ENCODE results near the gene NUDT3. TPM values are rescaled to one million over a fixed set of nuclear protein-coding genes. Genes with fewer than 3 reads are reported as not detected.
"Not testable (repeated sequence)": the region's sequence is repeated elsewhere in the genome, so short reads cannot be mapped to it uniquely, and the experiment has no call there.

The NUDT3 gene
- polyA plus RNA-seq, 1 of the 3 experiments (the other 2 are of a cell fraction): 11.9 TPM

- no peaks in the 10 kb centered on the region for H3K79me2 ChIP-seq (ENCODE audit: insufficient read depth)
- no peaks in the 10 kb centered on the region for H3K9me3 ChIP-seq
- peaks cover 38% of the 10 kb centered on the region for H3F3A ChIP-seq (replicated peaks; ENCODE audit: insufficient read depth)
- H3K9me2 ChIP-seq: no peaks in the 10 kb centered on the region
- TF ChIP-seq TEAD4 (IDR thresholded peaks at IDR 0.05; ENCODE audit: borderline replicate concordance, insufficient read depth) (no peak), SIN3A (IDR thresholded peaks at IDR 0.05; ENCODE audit: borderline replicate concordance, low read depth, low read length) (no peak), NRF1 (IDR thresholded peaks at IDR 0.05; ENCODE audit: low read depth, low read length) (no peak), FOXM1 (IDR thresholded peaks at IDR 0.05; ENCODE audit: low read depth) (no peak), ELF1 (IDR thresholded peaks at IDR 0.05) (no peak), YY1 (IDR thresholded peaks at IDR 0.05; ENCODE audit: low read depth) (no peak), RCOR1 (IDR thresholded peaks at IDR 0.05; ENCODE audit: low read length) (no peak), MEF2A (IDR thresholded peaks at IDR 0.05; ENCODE audit: borderline replicate concordance, low read depth) (no peak), FOXJ3 (CRISPR knock-in tag; IDR thresholded peaks at IDR 0.05) (no peak), MXI1 (IDR thresholded peaks at IDR 0.05; ENCODE audit: low read depth, low read length) (no peak), TAF1 (IDR thresholded peaks at IDR 0.05; ENCODE audit: borderline replicate concordance, low read depth, low read length) (no peak), CHD2 (IDR thresholded peaks at IDR 0.05; ENCODE audit: low read length, partially characterized antibody) (no peak), JUND (IDR thresholded peaks at IDR 0.05) (no peak), NFIC (IDR thresholded peaks at IDR 0.05; ENCODE audit: borderline replicate concordance) (no peak)
- TF ChIP-seq, protein P1, sequence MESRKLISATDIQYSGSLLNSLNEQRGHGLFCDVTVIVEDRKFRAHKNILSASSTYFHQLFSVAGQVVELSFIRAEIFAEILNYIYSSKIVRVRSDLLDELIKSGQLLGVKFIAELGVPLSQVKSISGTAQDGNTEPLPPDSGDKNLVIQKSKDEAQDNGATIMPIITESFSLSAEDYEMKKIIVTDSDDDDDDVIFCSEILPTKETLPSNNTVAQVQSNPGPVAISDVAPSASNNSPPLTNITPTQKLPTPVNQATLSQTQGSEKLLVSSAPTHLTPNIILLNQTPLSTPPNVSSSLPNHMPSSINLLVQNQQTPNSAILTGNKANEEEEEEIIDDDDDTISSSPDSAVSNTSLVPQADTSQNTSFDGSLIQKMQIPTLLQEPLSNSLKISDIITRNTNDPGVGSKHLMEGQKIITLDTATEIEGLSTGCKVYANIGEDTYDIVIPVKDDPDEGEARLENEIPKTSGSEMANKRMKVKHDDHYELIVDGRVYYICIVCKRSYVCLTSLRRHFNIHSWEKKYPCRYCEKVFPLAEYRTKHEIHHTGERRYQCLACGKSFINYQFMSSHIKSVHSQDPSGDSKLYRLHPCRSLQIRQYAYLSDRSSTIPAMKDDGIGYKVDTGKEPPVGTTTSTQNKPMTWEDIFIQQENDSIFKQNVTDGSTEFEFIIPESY (IDR thresholded peaks at IDR 0.05; ENCODE audit: borderline replicate concordance, low read depth): no peak
- TF ChIP-seq, protein P2, sequence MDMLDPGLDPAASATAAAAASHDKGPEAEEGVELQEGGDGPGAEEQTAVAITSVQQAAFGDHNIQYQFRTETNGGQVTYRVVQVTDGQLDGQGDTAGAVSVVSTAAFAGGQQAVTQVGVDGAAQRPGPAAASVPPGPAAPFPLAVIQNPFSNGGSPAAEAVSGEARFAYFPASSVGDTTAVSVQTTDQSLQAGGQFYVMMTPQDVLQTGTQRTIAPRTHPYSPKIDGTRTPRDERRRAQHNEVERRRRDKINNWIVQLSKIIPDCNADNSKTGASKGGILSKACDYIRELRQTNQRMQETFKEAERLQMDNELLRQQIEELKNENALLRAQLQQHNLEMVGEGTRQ (IDR thresholded peaks at IDR 0.05; ENCODE audit: borderline replicate concordance, low read depth, low read length): no peak
- H3K27ac ChIP-seq (ENCODE audit: low read depth in 2 of 2, low read length in 1 of 2): no peak overlapping the region
- H3K4me2 ChIP-seq: no peak overlapping the region
- no peak for DNase-seq
- H3K4me1 ChIP-seq (ENCODE audit: control insufficient read depth in 1 of 2, insufficient read depth in 2 of 2, low read depth in 1 of 2, low read length in 1 of 2): no peaks in the 10 kb centered on the region
- H2AFZ ChIP-seq (ENCODE audit: low read depth): no peak overlapping the region
- peaks cover 10 to 20% of the 10 kb centered on the region in 2 experiments for H3K36me3 ChIP-seq (replicated peaks in 1 of 2; ENCODE audit: control insufficient read depth in 1 of 2, insufficient read depth in 2 of 2, low read length in 1 of 2)
- WGBS (ENCODE audit: low lambda C conversion rate): 98% methylated on average over 5 of the region's 5 CpGs
- H4K20me1 ChIP-seq (ENCODE audit: insufficient read depth): peaks cover 20% of the 10 kb centered on the region
- ChIA-PET POLR2A (no interaction called here), CTCF (no interaction called here)
- no peak overlapping the region for H3K4me3 ChIP-seq (ENCODE audit: low read depth in 2 of 2, low read length in 1 of 2)
- H3K9ac ChIP-seq: no peak overlapping the region
- H3K27me3 ChIP-seq (ENCODE audit: insufficient read depth): no peaks in the 10 kb centered on the region
Observed at GRCh38 chr6:34412643-34413214, 20.3 kb upstream of the NUDT3 start.

- Histone ChIP-seq H3K36me3 (replicated peaks in 1 of 2; ENCODE audit: control insufficient read depth in 1 of 2, insufficient read depth in 2 of 2, low read length in 1 of 2) (peaks cover 3 to 13% of the 10 kb centered on the region in 2 experiments), H2AFZ (ENCODE audit: low read depth) (no peak overlapping the region), H3K4me2 (no peak overlapping the region), H3K27ac (ENCODE audit: low read depth in 2 of 2, low read length in 1 of 2) (no peak overlapping the region), H3K79me2 (ENCODE audit: insufficient read depth) (no peaks in the 10 kb centered on the region), H4K20me1 (ENCODE audit: insufficient read depth) (peaks cover 15% of the 10 kb centered on the region), H3F3A (replicated peaks; ENCODE audit: insufficient read depth) (peaks cover 31% of the 10 kb centered on the region), H3K9ac (no peak overlapping the region), H3K4me1 (ENCODE audit: control insufficient read depth in 1 of 2, insufficient read depth in 2 of 2, low read depth in 1 of 2, low read length in 1 of 2) (no peaks in the 10 kb centered on the region), H3K27me3 (ENCODE audit: insufficient read depth) (no peaks in the 10 kb centered on the region), H3K9me3 (no peaks in the 10 kb centered on the region), H3K9me2 (no peaks in the 10 kb centered on the region), H3K4me3 (ENCODE audit: low read depth in 2 of 2, low read length in 1 of 2) (no peak overlapping the region)
- CTCF ChIA-PET: no interaction called here
- TF ChIP-seq ELF1 (IDR thresholded peaks at IDR 0.05) (no peak), POLR2AphosphoS5 (IDR thresholded peaks at IDR 0.05; ENCODE audit: low read depth, low read length) (no peak), FOXJ3 (CRISPR knock-in tag; IDR thresholded peaks at IDR 0.05) (no peak), EZH2phosphoT487 (IDR thresholded peaks at IDR 0.05; ENCODE audit: borderline replicate concordance, low read depth) (no peak), MXI1 (IDR thresholded peaks at IDR 0.05; ENCODE audit: low read depth, low read length) (no peak), RXRA (IDR thresholded peaks at IDR 0.05; ENCODE audit: borderline replicate concordance, low read depth) (no peak)
- 78% methylated on average over 5 of the region's 5 CpGs for WGBS (ENCODE audit: low lambda C conversion rate)
- POLR2A ChIA-PET: no interaction called here
- DNase-seq: no peak
Observed at GRCh38 chr6:34412016-34412415, 19.5 kb upstream of the NUDT3 start.

- H3K9me3 ChIP-seq; H3K4me3 ChIP-seq (ENCODE audit: low read depth in 2 of 2, low read length in 1 of 2); H3K27me3 ChIP-seq (ENCODE audit: insufficient read depth); H3K4me1 ChIP-seq (ENCODE audit: control insufficient read depth in 1 of 2, insufficient read depth in 2 of 2, low read depth in 1 of 2, low read length in 1 of 2); H3K9me2 ChIP-seq; H4K20me1 ChIP-seq (ENCODE audit: insufficient read depth); H2AFZ ChIP-seq (ENCODE audit: low read depth); DNase-seq; H3K36me3 ChIP-seq (replicated peaks in 1 of 2; ENCODE audit: control insufficient read depth in 1 of 2, insufficient read depth in 2 of 2, low read length in 1 of 2); H3K79me2 ChIP-seq (ENCODE audit: insufficient read depth); POLR2A ChIA-PET; H3F3A ChIP-seq (replicated peaks; ENCODE audit: insufficient read depth); H3K27ac ChIP-seq (ENCODE audit: low read depth in 2 of 2, low read length in 1 of 2); H3K9ac ChIP-seq; H3K4me2 ChIP-seq: not testable (repeated sequence)
- 100% methylated on average over 1 of the region's 1 CpG for whole genome bisulfite sequencing (ENCODE audit: low lambda C conversion rate)
- CTCF ChIA-PET: interaction anchor here (0.6 kb wide), 1 partner anchor 12 kb away, joined by 3 read pairs; no protein-coding TSS in a partner anchor
Observed at GRCh38 chr6:34407915-34408314, 15.4 kb upstream of the NUDT3 start.
